Measurements from ENCODE around the gene TUBGCP4. TPM values are rescaled to one million over a fixed set of nuclear protein-coding genes. Genes with fewer than 3 reads are reported as not detected.

The TUBGCP4 gene
- total RNA-seq, 1 donor from 2014 or later = 17.4 TPM

DNA sequence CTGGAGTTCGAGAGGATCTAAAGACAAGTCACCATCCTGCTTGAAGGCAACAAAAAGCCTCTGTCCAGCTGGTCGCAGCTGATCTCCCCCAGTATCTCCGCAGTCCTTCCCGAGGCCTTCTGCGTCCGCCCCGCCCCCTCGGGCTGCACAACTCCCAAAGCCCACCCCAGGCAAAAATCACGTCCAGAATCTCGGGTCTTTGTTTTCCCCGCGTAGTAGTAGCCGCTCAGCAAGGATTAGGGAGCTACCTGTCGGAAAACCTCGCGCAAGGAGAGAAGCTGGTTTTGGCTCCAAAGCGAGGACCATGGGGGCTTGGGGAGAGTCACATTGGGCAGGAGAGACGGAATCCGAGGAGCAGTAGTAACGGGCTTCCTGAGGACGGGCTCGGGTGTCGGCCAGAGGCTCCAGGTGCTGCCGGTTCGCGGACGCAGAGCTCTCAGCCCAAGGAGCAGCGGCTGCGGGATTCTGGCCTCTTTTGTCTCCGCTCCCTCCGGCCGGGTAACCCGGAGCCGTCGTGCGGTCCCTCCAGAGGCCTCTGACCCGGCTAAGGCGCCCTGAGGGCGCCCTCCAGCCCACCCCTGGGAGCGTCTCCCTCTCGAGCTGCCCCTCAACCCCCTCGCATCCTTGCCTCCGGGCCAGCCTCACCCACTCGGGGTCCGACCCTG is 459 bp upstream of the TUBGCP4 start:
- Histone ChIP-seq H3K27me3 (ENCODE audit: control insufficient read depth, insufficient read depth, low read length) (no peaks in the 10 kb centered on the region), H3K36me3 (ENCODE audit: control insufficient read depth, insufficient read depth, low read length) (peaks cover 9% of the 10 kb centered on the region), H3K4me3 (ENCODE audit: low read depth, low read length) (peak overlapping the region; percentile 94)
- DNase-seq (ENCODE audit: low read depth) (peak; percentile 19), FAIRE-seq (no peak)
- TF ChIP-seq, protein P1, sequence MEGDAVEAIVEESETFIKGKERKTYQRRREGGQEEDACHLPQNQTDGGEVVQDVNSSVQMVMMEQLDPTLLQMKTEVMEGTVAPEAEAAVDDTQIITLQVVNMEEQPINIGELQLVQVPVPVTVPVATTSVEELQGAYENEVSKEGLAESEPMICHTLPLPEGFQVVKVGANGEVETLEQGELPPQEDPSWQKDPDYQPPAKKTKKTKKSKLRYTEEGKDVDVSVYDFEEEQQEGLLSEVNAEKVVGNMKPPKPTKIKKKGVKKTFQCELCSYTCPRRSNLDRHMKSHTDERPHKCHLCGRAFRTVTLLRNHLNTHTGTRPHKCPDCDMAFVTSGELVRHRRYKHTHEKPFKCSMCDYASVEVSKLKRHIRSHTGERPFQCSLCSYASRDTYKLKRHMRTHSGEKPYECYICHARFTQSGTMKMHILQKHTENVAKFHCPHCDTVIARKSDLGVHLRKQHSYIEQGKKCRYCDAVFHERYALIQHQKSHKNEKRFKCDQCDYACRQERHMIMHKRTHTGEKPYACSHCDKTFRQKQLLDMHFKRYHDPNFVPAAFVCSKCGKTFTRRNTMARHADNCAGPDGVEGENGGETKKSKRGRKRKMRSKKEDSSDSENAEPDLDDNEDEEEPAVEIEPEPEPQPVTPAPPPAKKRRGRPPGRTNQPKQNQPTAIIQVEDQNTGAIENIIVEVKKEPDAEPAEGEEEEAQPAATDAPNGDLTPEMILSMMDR (IDR thresholded peaks at IDR 0.05; ENCODE audit: insufficient read depth, low read length, severe bottlenecking) = no peak

DNA sequence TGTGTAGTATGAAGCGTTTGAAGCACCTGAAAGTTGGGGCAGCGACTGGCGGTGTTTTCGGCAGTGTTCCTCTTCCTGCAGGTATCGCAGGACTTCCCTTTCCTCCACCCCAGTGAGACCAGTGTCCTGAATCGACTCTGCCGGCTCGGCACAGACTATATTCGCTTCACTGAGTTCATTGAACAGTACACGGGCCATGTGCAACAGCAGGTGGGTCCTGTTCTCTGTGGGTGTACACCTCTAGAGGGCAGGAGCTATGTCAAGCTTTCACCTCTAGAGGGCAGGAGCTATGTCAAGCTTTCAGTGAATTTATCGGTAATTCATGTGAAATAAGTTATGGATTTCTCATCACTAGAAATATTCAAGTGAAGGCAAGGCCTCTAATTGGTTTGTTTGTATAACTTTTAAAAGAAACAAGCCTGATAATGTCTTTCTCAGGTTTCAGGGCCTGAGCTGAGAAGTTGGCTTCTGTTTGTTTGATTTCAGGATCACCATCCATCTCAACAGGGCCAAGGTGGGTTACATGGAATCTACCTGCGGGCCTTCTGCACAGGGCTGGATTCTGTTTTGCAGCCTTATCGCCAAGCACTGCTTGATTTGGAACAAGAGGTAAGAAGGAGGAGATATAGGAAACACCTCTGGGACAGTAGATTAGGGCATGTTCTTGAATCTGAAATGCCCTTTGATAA is 5.3 kb downstream of the TUBGCP4 start:
- Histone ChIP-seq H3K4me3 (ENCODE audit: low read depth, low read length) (no peak overlapping the region), H3K36me3 (ENCODE audit: control insufficient read depth, insufficient read depth, low read length) (peaks cover 7% of the 10 kb centered on the region), H3K27me3 (ENCODE audit: control insufficient read depth, insufficient read depth, low read length) (no peaks in the 10 kb centered on the region)
- DNase-seq (ENCODE audit: low read depth) (peak; percentile 33), FAIRE-seq (no peak)
- TF ChIP-seq, protein P1 (IDR thresholded peaks at IDR 0.05; ENCODE audit: insufficient read depth, low read length, severe bottlenecking) = peak; percentile 67

DNA sequence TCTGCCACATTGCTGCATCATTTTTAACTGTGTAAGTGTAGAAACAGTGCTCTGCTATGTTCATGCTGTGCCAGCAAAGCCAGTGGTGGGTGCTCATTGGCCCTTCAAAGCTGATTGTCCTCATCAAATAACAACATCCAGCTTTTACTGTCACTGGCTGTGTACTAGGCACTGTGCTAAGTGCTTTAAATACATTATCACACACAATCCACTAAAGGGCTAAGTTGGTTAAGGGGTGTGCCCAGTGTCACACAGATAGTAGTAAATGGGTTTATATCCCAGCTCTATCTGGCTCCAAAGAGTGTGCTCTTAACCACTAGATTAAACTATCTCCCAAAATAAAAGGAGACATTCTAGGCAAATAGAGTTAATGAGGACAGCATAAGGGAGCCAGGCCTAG is 7.7 kb downstream of the TUBGCP4 start:
- H3K4me3 ChIP-seq (ENCODE audit: low read depth, low read length) = no peak overlapping the region
- peaks cover 13% of the 10 kb centered on the region for H3K36me3 ChIP-seq (ENCODE audit: control insufficient read depth, insufficient read depth, low read length)
- no peaks in the 10 kb centered on the region for H3K27me3 ChIP-seq (ENCODE audit: control insufficient read depth, insufficient read depth, low read length)
- TF ChIP-seq, protein P1 (IDR thresholded peaks at IDR 0.05; ENCODE audit: insufficient read depth, low read length, severe bottlenecking) = no peak
- DNase-seq (ENCODE audit: low read depth) (no peak), FAIRE-seq (no peak)

DNA sequence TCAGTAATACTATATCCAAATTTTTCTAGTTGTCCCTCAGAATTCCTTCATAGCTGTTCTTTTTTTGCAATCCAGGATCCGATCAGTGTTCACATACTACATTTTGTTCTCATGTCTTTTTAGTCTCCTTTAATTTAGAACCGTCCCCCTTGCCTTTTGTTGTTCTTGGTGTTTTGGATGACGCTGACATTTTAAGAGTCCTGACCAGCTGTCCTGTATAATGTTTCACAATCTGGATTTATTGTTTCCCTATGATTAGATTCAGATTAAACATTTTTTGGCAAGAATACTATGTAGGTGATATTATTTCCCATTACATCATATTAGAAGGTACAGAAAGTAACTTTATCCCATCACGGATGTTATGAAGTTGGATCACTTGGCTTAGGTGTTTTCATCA is 11.4 kb downstream of the TUBGCP4 start:
- FAIRE-seq (no peak), DNase-seq (ENCODE audit: low read depth) (no peak)
- H3K36me3 ChIP-seq (ENCODE audit: control insufficient read depth, insufficient read depth, low read length) = peaks cover 15% of the 10 kb centered on the region
- H3K4me3 ChIP-seq (ENCODE audit: low read depth, low read length) = no peak overlapping the region
- no peaks in the 10 kb centered on the region for H3K27me3 ChIP-seq (ENCODE audit: control insufficient read depth, insufficient read depth, low read length)
- TF ChIP-seq, protein P1 (IDR thresholded peaks at IDR 0.05; ENCODE audit: insufficient read depth, low read length, severe bottlenecking) = no peak

DNA sequence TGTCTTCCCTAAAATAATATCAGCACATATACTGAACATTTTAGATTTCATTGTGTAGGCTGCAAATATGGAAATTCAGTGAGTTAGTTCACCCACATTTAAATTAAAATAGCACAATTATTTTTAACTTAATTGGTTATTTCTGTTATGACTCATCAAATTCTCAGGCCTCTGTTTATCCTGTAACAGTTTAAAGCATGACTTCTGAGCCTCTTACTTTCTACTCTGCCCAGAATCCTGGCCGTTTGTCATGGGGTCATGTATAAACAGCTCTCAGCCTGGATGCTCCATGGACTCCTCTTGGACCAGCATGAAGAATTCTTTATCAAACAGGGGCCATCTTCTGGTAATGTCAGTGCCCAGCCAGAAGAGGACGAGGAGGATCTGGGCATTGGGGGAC is 12.2 kb downstream of the TUBGCP4 start:
- DNase-seq (ENCODE audit: low read depth) (no peak), FAIRE-seq (no peak)
- H3K36me3 ChIP-seq (ENCODE audit: control insufficient read depth, insufficient read depth, low read length) = peaks cover 15% of the 10 kb centered on the region
- TF ChIP-seq, protein P1 (IDR thresholded peaks at IDR 0.05; ENCODE audit: insufficient read depth, low read length, severe bottlenecking) = no peak
- H3K27me3 ChIP-seq (ENCODE audit: control insufficient read depth, insufficient read depth, low read length) = no peaks in the 10 kb centered on the region
- H3K4me3 ChIP-seq (ENCODE audit: low read depth, low read length) = no peak overlapping the region
